Uterus (tissue), 2 donors: Measurements from ENCODE around the gene HBP1.

Experiments
- CTCF ChIP-seq, 4 experiments: fragments of 200-600 bp in 2 of 4; fragments of 450-650 bp in 2 of 4; sonication (generic) in 2 of 4; IDR thresholded peaks; one replicate each; pipeline ENCODE4 v1.5.1; 2016 to 2019; ENCODE audit warnings: antibody characterized with exemption in 4 of 4, mild to moderate bottlenecking in 2 of 4, moderate library complexity in 1 of 4
- POLR2A ChIP-seq, 2 donors: fragments of 450-650 bp; IDR thresholded peaks; one replicate each; pipeline ENCODE4 v1.6.1; 2016; ENCODE audit warnings: antibody characterized with exemption in 2 of 2, mild to moderate bottlenecking in 1 of 2, moderate library complexity in 1 of 2

DNA sequence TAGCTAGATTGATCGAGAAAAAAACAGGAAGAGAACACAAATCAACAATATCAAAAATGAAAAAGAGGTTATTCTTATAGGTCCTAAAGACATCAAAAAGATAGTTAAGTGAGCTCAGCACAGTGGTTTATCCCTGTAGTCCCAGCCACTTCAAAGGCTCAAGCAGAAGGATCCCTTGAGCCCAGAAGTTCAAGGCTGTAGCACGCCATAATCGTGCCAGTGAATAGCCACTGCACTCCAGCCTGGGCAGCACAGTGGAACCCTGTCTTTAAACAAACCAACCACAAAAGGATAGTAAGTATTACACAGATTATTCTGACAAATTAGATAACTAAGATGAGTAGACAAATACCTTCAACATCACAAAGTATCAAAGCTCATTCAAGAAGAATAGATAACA, 83.2 kb downstream of the HBP1 start:
- TF ChIP-seq CTCF (IDR thresholded peaks at IDR 0.05): no peak
- no peak for TF ChIP-seq POLR2A (IDR thresholded peaks at IDR 0.05)
